B cell (primary cell): ENCODE results near the gene TFF3. TPM values are rescaled to one million over a fixed set of nuclear protein-coding genes. Genes with fewer than 3 reads are reported as not detected.

Experiments
- ATAC-seq: fragments of 200-7000 bp; cut with Tn5 transposase; one replicate; pipeline ENCODE4 v1.10.0; 2021; ENCODE audit warnings: low read depth, mild to moderate bottlenecking, moderate number of reproducible peaks, moderate library complexity
- CTCF ChIA-PET: fragments of 350-600 bp; sonication (Branson Sonifier 250); formaldehyde crosslinking; loops from one replicate; lab custom pipeline; 2021; ENCODE audit warnings: antibody characterized with exemption, inconsistent platforms; lab: Charles Lee
- POLR2A ChIA-PET: fragments of 350-600 bp; sonication (Branson Sonifier 250); formaldehyde crosslinking; loops from one replicate; lab custom pipeline; 2021; ENCODE audit warnings: antibody characterized with exemption; lab: Charles Lee
- DNase-seq: peaks from one replicate; pipeline ENCODE4 v3.0.0; 2013
- H2AFZ ChIP-seq: 2 replicates; pipeline ENCODE4 v1.6.1; 2012; ENCODE audit warnings: mild to moderate bottlenecking, low read depth, low read length; ENCODE audit not compliant: insufficient read depth, poor library complexity, severe bottlenecking
- H3K27ac ChIP-seq, 2 donors: 1 replicate in 1 of 2; 2 replicates in 1 of 2; pipeline ENCODE4 v1.5.1; 2012 to 2013; ENCODE audit warnings: low read length in 2 of 2, mild to moderate bottlenecking in 2 of 2, moderate library complexity in 1 of 2
- H3K27me3 ChIP-seq, 4 experiments: fragments of 200-600 bp in 1 of 4; sonication (generic) in 1 of 4; replicated peaks in 1 of 4; 1 replicate in 2 of 4; 2 replicates in 2 of 4; pipeline versions ENCODE4 v1.6.1 to v1.7.0; 2013 to 2016; ENCODE audit warnings: low read length in 3 of 4, mild to moderate bottlenecking in 2 of 4, mixed read lengths in 1 of 4, moderate library complexity in 1 of 4; ENCODE audit not compliant: insufficient read depth in 4 of 4, control insufficient read depth in 3 of 4; ENCODE audit errors: control extremely low read depth in 1 of 4
- H3K36me3 ChIP-seq, 2 experiments: replicated peaks in 1 of 2; 1 replicate in 1 of 2; 2 replicates in 1 of 2; pipeline versions ENCODE4 v1.6.1 to v1.7.1; 2013; ENCODE audit warnings: low read length in 1 of 2; ENCODE audit not compliant: insufficient read depth in 2 of 2, control insufficient read depth in 1 of 2; ENCODE audit errors: control extremely low read depth in 1 of 2, extremely low read depth in 1 of 2
- H3K4me1 ChIP-seq, 2 donors: fragments of 200-600 bp in 1 of 2; sonication (generic) in 1 of 2; 1 replicate in 1 of 2; 2 replicates in 1 of 2; pipeline versions ENCODE4 v1.5.1 to v1.6.1; 2013 to 2017; ENCODE audit warnings: low read length in 2 of 2; ENCODE audit not compliant: control insufficient read depth in 2 of 2, insufficient read depth in 2 of 2
- H3K4me2 ChIP-seq: replicated peaks from 2 replicates; pipeline ENCODE3; 2012; ENCODE audit warnings: mild to moderate bottlenecking, low read depth, low read length; ENCODE audit not compliant: poor library complexity, severe bottlenecking
- H3K4me3 ChIP-seq, 5 experiments: fragments of 200-600 bp in 1 of 5; sonication (generic) in 1 of 5; 1 replicate in 3 of 5; 2 replicates in 2 of 5; pipeline versions ENCODE4 v1.5.1 to v1.7.0; 2011 to 2016; ENCODE audit warnings: low read length in 4 of 5, mild to moderate bottlenecking in 4 of 5, low read depth in 2 of 5, control low read depth in 1 of 5, moderate library complexity in 1 of 5; ENCODE audit not compliant: insufficient read depth in 1 of 5; ENCODE audit errors: control extremely low read depth in 1 of 5, extremely low read depth in 1 of 5
- H3K79me2 ChIP-seq: fragments of 200-600 bp; sonication (generic); one replicate; pipeline ENCODE4 v1.6.0; 2016; ENCODE audit warnings: low read length; ENCODE audit not compliant: control insufficient read depth, insufficient read depth
- H3K9ac ChIP-seq: fragments of 200-600 bp; sonication (generic); 2 replicates; pipeline ENCODE4 v1.6.1; 2017; ENCODE audit warnings: mild to moderate bottlenecking, low read length, moderate library complexity
- H3K9me3 ChIP-seq, 3 donors: one replicate each; pipeline versions ENCODE4 v1.6.1 to v1.7.1; 2013; ENCODE audit warnings: low read length in 2 of 3; ENCODE audit not compliant: control insufficient read depth in 2 of 3, insufficient read depth in 1 of 3; ENCODE audit errors: control extremely low read depth in 1 of 3
- H4K20me1 ChIP-seq: 2 replicates; pipeline ENCODE4 v1.6.0; 2012; ENCODE audit warnings: mild to moderate bottlenecking, low read length; ENCODE audit not compliant: insufficient read depth, control insufficient read depth, poor library complexity, severe bottlenecking
- H3K27ac Mint-ChIP-seq: one replicate; pipeline ENCODE4 v1.8.0; 2021; ENCODE audit warnings: mixed read lengths
- H3K27me3 Mint-ChIP-seq: one replicate; pipeline ENCODE4 v1.8.0; 2021; ENCODE audit warnings: mixed read lengths
- H3K4me1 Mint-ChIP-seq: one replicate; pipeline ENCODE4 v1.8.0; 2021; ENCODE audit warnings: mixed read lengths
- H3K4me3 Mint-ChIP-seq: one replicate; pipeline ENCODE4 v1.8.0; 2021; ENCODE audit warnings: mixed read lengths
- H3K9me3 Mint-ChIP-seq: one replicate; pipeline ENCODE4 v1.8.0; 2022; ENCODE audit warnings: mixed read lengths; ENCODE audit not compliant: insufficient read depth
- EZH2 ChIP-seq: IDR thresholded peaks from 2 replicates; pipeline ENCODE4 v1.6.1; 2012; ENCODE audit warnings: borderline replicate concordance, low read depth, mild to moderate bottlenecking, moderate library complexity, low read length; ENCODE audit not compliant: insufficient read depth, poor library complexity, severe bottlenecking
- whole genome bisulfite sequencing: methylation state at CpG from one replicate; pipeline ENCODE4 v1.1.5; 2013; ENCODE audit warnings: missing lambda C conversion rate; ENCODE audit not compliant: insufficient coverage; 5-methylcytosine and 5-hydroxymethylcytosine counted together
- intact Hi-C: fragments of 100-400 bp; cut with micrococcal nuclease; formaldehyde crosslinking; loops from one replicate; pipeline ENCODE4 v1.10.0; 2022
- polyA plus RNA-seq: library from polyadenylated mRNA; depleted of rRNA; stranded (reverse); fragments of >200 nt; gene quantifications from 2 replicates; pipeline ENCODE4 v1.2.3, GENCODE V29; 2012
- total RNA-seq, 2 donors: library from RNA; stranded (reverse); fragments of 120-200 nt in 1 of 2; gene quantifications; 1 replicate in 1 of 2; 2 replicates in 1 of 2; pipeline versions ENCODE4 v1.2.3 to v1.2.4, GENCODE V29; 2013 to 2022
- TF ChIP-seq, protein P1 (sequence below): fragments of 200-600 bp; IDR thresholded peaks from one replicate; pipeline ENCODE4 v1.8.0; 2022; ENCODE audit warnings: antibody characterized with exemption, mild to moderate bottlenecking

Gene TFF3
- total and polyA plus RNA-seq, 2 donors (not counting 1 experiment from before 2014, with no cell fraction given): not detected

DNA sequence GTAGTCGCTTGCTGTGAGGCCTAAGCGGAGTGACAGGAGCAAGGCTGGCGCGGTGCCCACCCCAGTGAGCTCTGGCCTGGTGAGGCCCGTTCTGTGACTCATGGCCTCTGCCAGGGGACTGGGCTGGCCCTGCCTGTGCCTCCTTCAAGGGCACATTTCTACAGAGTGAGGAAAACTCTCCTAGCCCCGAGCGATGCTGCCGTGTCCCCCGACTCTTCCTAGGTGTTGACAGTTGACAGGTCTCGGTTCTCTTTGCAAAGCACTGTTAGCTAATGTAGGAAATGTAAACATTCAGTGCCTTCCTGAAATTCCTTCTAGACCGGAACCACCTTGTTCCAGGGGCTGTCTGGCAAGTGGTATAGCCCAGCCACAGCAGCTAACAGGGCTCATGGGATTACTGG, 52.4 kb downstream of the TFF3 start:
- peaks cover 19 to 26% of the 10 kb centered on the region in 2 donors for H3K4me1 ChIP-seq
- H3K27me3 ChIP-seq: peaks cover 0 to 3% (median 0%) of the 10 kb centered on the region in 4 experiments
- peaks cover 96% of the 10 kb centered on the region for H4K20me1 ChIP-seq
- no peak overlapping the region for H3K4me3 ChIP-seq
- no peak overlapping the region for H2AFZ ChIP-seq
- peaks cover 34% of the 10 kb centered on the region for H3K4me1 Mint-ChIP-seq
- no peak overlapping the region for H3K4me2 ChIP-seq
- ChIA-PET POLR2A (no interaction called here), CTCF (interaction anchor here (1.3 to 8.3 kb wide), 3 partner anchors 10 to 117 kb away, joined by 3 to 148 read pairs (median 5); no protein-coding TSS in a partner anchor)
- no peaks in the 10 kb centered on the region for H3K27me3 Mint-ChIP-seq
- WGBS: 45% methylated on average over 10 of the region's 11 CpGs
- no peak overlapping the region for H3K4me3 Mint-ChIP-seq
- peaks cover 92% of the 10 kb centered on the region for H3K79me2 ChIP-seq
- DNase-seq: no peak
- TF ChIP-seq, protein P1, sequence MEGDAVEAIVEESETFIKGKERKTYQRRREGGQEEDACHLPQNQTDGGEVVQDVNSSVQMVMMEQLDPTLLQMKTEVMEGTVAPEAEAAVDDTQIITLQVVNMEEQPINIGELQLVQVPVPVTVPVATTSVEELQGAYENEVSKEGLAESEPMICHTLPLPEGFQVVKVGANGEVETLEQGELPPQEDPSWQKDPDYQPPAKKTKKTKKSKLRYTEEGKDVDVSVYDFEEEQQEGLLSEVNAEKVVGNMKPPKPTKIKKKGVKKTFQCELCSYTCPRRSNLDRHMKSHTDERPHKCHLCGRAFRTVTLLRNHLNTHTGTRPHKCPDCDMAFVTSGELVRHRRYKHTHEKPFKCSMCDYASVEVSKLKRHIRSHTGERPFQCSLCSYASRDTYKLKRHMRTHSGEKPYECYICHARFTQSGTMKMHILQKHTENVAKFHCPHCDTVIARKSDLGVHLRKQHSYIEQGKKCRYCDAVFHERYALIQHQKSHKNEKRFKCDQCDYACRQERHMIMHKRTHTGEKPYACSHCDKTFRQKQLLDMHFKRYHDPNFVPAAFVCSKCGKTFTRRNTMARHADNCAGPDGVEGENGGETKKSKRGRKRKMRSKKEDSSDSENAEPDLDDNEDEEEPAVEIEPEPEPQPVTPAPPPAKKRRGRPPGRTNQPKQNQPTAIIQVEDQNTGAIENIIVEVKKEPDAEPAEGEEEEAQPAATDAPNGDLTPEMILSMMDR: no peak
- no peak for TF ChIP-seq EZH2
- no peak overlapping the region for H3K27ac ChIP-seq
- no peaks in the 10 kb centered on the region for H3K9me3 Mint-ChIP-seq
- peaks cover 0 to 3% (median 0%) of the 10 kb centered on the region in 3 donors for H3K9me3 ChIP-seq
- peaks cover 0 to 24% of the 10 kb centered on the region in 2 experiments for H3K36me3 ChIP-seq
- H3K9ac ChIP-seq: no peak overlapping the region
- no peak for ATAC-seq
- H3K27ac Mint-ChIP-seq: no peak overlapping the region
- intact Hi-C loops: no loop called here

DNA sequence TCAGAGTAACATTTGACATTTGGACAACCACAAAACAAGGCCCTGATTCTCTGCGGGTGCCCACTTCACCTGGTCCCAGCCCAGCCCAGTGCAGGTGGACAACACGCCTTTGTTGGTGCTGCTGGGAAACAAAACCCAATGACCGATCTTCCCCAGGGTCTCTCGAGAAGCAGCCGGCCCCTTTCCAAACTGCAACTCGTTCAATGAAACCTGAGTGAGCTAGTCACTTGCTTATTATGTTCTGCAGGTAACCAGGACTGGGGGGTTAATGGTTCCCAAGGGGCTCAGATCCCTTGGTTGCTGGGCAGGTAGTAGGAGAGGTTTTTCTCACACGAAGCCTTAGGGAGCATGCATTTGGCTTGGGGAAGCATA, 53.4 kb downstream of the TFF3 start:
- 96% methylated on average over 3 of the region's 7 CpGs for WGBS

More for the DNA sequence above, 53.4 kb downstream of the TFF3 start:
- no peak for DNase-seq
- no peak overlapping the region for H3K4me3 Mint-ChIP-seq
- H3K27me3 Mint-ChIP-seq: no peaks in the 10 kb centered on the region
- Histone ChIP-seq H3K27me3 (peaks cover 0 to 3% (median 0%) of the 10 kb centered on the region in 4 experiments), H4K20me1 (peaks cover 96% of the 10 kb centered on the region), H2AFZ (no peak overlapping the region), H3K4me1 (peaks cover 10 to 24% of the 10 kb centered on the region in 2 donors), H3K36me3 (peaks cover 0 to 30% of the 10 kb centered on the region in 2 experiments), H3K27ac (no peak overlapping the region), H3K4me2 (no peak overlapping the region), H3K79me2 (peaks cover 92% of the 10 kb centered on the region), H3K9ac (no peak overlapping the region), H3K4me3 (no peak overlapping the region), H3K9me3 (no peaks in the 10 kb centered on the region)
- peaks cover 32% of the 10 kb centered on the region for H3K4me1 Mint-ChIP-seq
- POLR2A ChIA-PET: no interaction called here
- CTCF ChIA-PET: interaction anchor here (1.2 to 8.3 kb wide), 4 partner anchors 17 to 116 kb away, joined by 4 to 148 read pairs (median 60); no protein-coding TSS in a partner anchor
- no peaks in the 10 kb centered on the region for H3K9me3 Mint-ChIP-seq
- no peak overlapping the region for H3K27ac Mint-ChIP-seq
- TF ChIP-seq, protein P1: no peak
- TF ChIP-seq EZH2: no peak
- no peak for ATAC-seq
- intact Hi-C loops: no loop called here
